ENCODE results near the gene KIF1C.

KIF1C gene

DNA sequence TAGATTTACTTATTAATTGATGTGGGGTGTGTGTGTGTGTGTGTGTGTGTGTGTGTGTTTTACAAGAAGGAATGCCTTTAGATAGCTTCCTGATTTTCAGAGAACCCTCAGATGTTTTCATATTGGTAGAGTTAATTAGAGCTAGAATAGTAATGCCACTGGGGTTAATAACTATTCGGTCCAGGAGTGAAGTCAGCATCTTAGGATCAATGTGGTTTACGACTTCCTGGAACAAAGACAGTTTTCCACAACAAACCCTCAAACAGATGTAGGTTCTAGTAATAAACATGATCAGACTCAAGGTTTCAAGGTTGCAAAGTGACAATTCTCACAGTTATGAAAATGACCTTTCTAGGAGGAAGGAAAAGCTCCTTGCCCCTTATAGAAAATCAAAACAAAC, 49.7 kb downstream of the KIF1C start:
- in situ Hi-C loops (cut with HindIII; ENCODE audit: low sequenced_read_pairs), result no loop called here
- TF ChIP-seq, protein P1, sequence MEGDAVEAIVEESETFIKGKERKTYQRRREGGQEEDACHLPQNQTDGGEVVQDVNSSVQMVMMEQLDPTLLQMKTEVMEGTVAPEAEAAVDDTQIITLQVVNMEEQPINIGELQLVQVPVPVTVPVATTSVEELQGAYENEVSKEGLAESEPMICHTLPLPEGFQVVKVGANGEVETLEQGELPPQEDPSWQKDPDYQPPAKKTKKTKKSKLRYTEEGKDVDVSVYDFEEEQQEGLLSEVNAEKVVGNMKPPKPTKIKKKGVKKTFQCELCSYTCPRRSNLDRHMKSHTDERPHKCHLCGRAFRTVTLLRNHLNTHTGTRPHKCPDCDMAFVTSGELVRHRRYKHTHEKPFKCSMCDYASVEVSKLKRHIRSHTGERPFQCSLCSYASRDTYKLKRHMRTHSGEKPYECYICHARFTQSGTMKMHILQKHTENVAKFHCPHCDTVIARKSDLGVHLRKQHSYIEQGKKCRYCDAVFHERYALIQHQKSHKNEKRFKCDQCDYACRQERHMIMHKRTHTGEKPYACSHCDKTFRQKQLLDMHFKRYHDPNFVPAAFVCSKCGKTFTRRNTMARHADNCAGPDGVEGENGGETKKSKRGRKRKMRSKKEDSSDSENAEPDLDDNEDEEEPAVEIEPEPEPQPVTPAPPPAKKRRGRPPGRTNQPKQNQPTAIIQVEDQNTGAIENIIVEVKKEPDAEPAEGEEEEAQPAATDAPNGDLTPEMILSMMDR (IDR thresholded peaks at IDR 0.05; ENCODE audit: low read depth, low read length, missing control alignments), result no peak
- DNase-seq (ENCODE audit: low read depth), result no peak
- no peak overlapping the region for H3K4me3 ChIP-seq (ENCODE audit: low read depth, low read length)

DNA sequence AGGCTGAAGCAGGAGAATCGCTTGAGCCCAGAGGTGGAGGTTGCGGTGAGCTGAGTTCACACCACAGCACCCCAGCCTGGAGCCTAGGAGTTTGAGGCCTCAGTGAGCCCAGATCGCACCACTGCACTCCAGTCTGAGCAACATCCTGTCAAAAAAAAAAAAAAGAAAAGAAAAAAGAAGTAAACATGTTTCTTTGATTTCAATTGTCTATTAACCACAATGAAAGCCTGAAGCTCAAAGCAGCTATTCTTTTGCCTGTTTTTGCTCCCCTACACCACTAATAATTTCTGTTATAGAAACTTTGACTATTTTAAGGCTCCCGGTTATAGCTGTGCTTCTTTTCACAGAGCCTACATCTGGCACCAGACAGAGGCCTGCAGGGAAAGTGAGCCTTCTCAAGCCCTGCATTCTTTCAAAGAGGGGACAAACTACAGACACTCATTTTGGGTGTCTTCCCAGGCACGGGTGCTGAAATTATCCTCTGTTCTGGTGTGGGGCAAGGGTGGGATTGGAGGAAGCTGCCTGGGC, 51.6 kb downstream of the KIF1C start:
- TF ChIP-seq, protein P1 (IDR thresholded peaks at IDR 0.05; ENCODE audit: low read depth, low read length, missing control alignments), result no peak
- no peak for DNase-seq (ENCODE audit: low read depth)
- in situ Hi-C loops (cut with HindIII; ENCODE audit: low sequenced_read_pairs), result no loop called here
- H3K4me3 ChIP-seq (ENCODE audit: low read depth, low read length), result no peak overlapping the region

DNA sequence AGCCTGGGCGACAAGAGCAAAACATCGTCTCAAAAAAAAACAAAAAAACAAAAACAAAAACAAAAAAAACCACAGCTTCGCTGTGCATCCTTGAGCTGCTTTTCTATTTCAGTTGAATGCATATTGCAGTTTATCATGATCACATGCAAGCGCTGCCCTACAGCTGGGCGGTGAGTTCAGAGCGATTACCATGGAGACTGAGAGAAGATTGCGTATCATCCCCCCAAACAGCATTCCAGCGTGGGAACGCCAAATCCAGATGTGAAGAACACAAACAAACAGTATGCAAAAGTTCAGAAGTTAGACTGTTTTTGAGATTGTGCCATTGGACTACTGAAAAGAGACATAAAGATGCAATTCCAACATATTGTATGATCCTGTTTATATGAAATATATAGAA, 52.5 kb downstream of the KIF1C start:
- DNase-seq (ENCODE audit: low read depth), result no peak
- TF ChIP-seq, protein P1 (IDR thresholded peaks at IDR 0.05; ENCODE audit: low read depth, low read length, missing control alignments), result no peak
- in situ Hi-C loops (cut with HindIII; ENCODE audit: low sequenced_read_pairs), result no loop called here
- H3K4me3 ChIP-seq (ENCODE audit: low read depth, low read length), result no peak overlapping the region

DNA sequence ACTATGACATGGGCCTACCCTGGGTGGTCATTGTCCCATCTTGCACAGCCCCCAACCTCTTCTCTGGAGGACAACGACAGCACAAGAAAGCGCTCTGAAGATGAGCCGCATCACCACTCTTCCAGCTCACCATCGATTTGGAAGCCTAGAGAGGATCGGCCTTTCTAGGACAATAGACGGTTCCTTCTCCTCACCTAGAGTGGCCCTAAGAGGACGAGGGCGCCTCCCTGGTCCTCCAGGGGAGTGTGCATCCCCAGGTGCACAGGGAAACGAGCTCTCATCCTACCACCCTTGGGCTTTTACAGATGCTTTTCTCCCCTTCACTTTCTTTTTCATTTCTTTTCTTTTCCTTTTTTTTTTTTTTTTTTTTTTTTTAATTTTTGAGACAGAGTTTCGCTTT, 57.8 kb downstream of the KIF1C start:
- TF ChIP-seq, protein P1 (IDR thresholded peaks at IDR 0.05; ENCODE audit: low read depth, low read length, missing control alignments), result no peak

DNA sequence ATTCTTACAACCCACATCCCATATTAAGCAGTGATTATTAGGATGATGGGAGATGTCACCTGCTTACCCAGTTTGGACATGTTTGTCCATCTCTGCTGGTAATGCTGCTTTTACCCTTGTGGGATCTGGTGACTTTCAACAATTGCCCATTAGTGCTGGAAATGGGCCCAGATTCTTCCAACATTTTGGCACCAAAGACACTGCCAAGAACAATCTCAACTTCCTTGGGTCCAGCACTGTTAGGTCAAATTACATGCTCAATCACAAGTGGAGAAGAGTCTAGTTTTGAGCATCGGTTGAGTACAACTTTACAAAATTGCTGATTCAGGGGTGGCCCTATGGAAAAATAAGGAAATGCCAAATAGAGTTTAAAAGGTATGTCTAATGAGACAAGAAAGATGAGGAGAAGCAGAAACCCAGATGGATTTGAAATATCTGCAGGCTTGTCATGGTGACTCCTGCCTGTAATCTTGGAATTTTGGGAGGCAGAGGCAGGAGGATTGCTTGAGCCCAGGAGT, 67.5 kb downstream of the KIF1C start:
- TF ChIP-seq, protein P1 (IDR thresholded peaks at IDR 0.05; ENCODE audit: low read depth, low read length, missing control alignments), result no peak
- in situ Hi-C loops (cut with HindIII; ENCODE audit: low sequenced_read_pairs), result no loop called here
- H3K4me3 ChIP-seq (ENCODE audit: low read depth, low read length), result no peak overlapping the region
- no peak for DNase-seq (ENCODE audit: low read depth)

More for the DNA sequence above, 57.8 kb downstream of the KIF1C start:
- H3K4me3 ChIP-seq (ENCODE audit: low read depth, low read length), result no peak overlapping the region
- in situ Hi-C loops (cut with HindIII; ENCODE audit: low sequenced_read_pairs), result no loop called here
- DNase-seq (ENCODE audit: low read depth), result no peak

DNA sequence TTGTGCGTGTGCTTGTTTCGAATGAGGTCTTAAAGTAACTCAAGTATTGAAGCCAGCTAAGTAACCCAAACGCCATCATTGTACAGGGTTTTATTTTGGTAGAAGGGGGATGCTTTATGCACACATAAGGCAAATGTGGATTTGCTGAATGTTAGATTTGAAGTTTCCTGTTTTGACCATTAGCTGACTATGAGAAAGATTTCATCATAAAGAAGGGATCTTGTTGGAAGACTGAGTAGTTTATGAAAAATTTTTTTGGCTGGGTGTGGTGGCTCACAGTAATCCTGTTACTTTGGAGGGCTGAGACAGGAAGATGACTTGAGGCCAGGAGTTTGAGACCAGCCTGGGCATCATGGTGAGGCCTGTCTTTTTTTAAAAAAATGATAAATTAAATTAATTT, 70.5 kb downstream of the KIF1C start:
- in situ Hi-C loops (cut with HindIII; ENCODE audit: low sequenced_read_pairs), result no loop called here
- TF ChIP-seq, protein P1 (IDR thresholded peaks at IDR 0.05; ENCODE audit: low read depth, low read length, missing control alignments), result no peak
- H3K4me3 ChIP-seq (ENCODE audit: low read depth, low read length), result no peak overlapping the region
- no peak for DNase-seq (ENCODE audit: low read depth)

All from astrocyte of the cerebellum (primary cell).